Measurements from ENCODE around the gene LIPK.

LIPK gene

GRCh38 chr10:88705958-88706357, at the start of gene LIPK:
Gene LIPK, plus strand, starts transcription at chr10:88706249. Its CDS starts 18,295 bp downstream, at chr10:88724544.
- Histone ChIP-seq H3K4me1 (ENCODE audit: control insufficient read depth, low read length) (no peaks in the 10 kb centered on the region), H3K27ac (ENCODE audit: low read depth, low read length) (no peak within 1 kb of the TSS), H3K9me2 (replicated peaks; ENCODE audit: control insufficient read depth, low read length) (no peaks in the 10 kb centered on the region), H3K9me3 (ENCODE audit: control insufficient read depth, insufficient read depth, low read length) (no peaks in the 10 kb centered on the region), H3K79me2 (ENCODE audit: control insufficient read depth, low read length) (no peaks in the 10 kb centered on the region), H3K27me3 (ENCODE audit: control insufficient read depth, low read length) (0 out of 2 replicates have a peak, but pooled peaks cover 6% of the 10 kb centered on the region), H3K36me3 (ENCODE audit: control insufficient read depth, low read length) (no peaks in the 10 kb centered on the region), H3K4me2 (ENCODE audit: low read length) (no peak within 1 kb of the TSS), H3F3A (ENCODE audit: control insufficient read depth, insufficient read depth) (no peaks in the 10 kb centered on the region), H3K4me3 (ENCODE audit: low read length) (no peak within 1 kb of the TSS), H4K20me1 (ENCODE audit: control insufficient read depth, insufficient read depth, low read depth, low read length) (no peaks in the 10 kb centered on the region)
- TF ChIP-seq CTCF (IDR thresholded peaks at IDR 0.05; ENCODE audit: low read depth, low read length, poor library complexity, severe bottlenecking) (no peak), EZH2phosphoT487 (IDR thresholded peaks at IDR 0.05; ENCODE audit: borderline replicate concordance, low read length) (no peak)

- Histone ChIP-seq H3K4me3 (ENCODE audit: low read length) (no peak overlapping the region), H3K27ac (ENCODE audit: low read depth, low read length) (no peak overlapping the region), H3F3A (ENCODE audit: control insufficient read depth, insufficient read depth) (no peaks in the 10 kb centered on the region), H3K27me3 (ENCODE audit: control insufficient read depth, low read length) (no peaks in the 10 kb centered on the region), H3K9me3 (ENCODE audit: control insufficient read depth, insufficient read depth, low read length) (no peaks in the 10 kb centered on the region), H3K36me3 (ENCODE audit: control insufficient read depth, low read length) (no peaks in the 10 kb centered on the region), H3K4me1 (ENCODE audit: control insufficient read depth, low read length) (no peaks in the 10 kb centered on the region), H4K20me1 (ENCODE audit: control insufficient read depth, insufficient read depth, low read depth, low read length) (no peaks in the 10 kb centered on the region), H3K79me2 (ENCODE audit: control insufficient read depth, low read length) (no peaks in the 10 kb centered on the region), H3K4me2 (ENCODE audit: low read length) (no peak overlapping the region), H3K9me2 (replicated peaks; ENCODE audit: control insufficient read depth, low read length) (no peaks in the 10 kb centered on the region)
- TF ChIP-seq CTCF (IDR thresholded peaks at IDR 0.05; ENCODE audit: low read depth, low read length, poor library complexity, severe bottlenecking) = no peak
- TF ChIP-seq EZH2phosphoT487 (IDR thresholded peaks at IDR 0.05; ENCODE audit: borderline replicate concordance, low read length) = no peak
These were observed 48.1 kb upstream of the LIPK start for GRCh38 chr10:88657901-88658300.

- Histone ChIP-seq H3K4me2 (ENCODE audit: low read length) (no peak overlapping the region), H3K36me3 (ENCODE audit: control insufficient read depth, low read length) (no peaks in the 10 kb centered on the region), H3K4me1 (ENCODE audit: control insufficient read depth, low read length) (no peaks in the 10 kb centered on the region), H3F3A (ENCODE audit: control insufficient read depth, insufficient read depth) (no peaks in the 10 kb centered on the region), H3K9me3 (ENCODE audit: control insufficient read depth, insufficient read depth, low read length) (no peaks in the 10 kb centered on the region), H3K4me3 (ENCODE audit: low read length) (no peak overlapping the region), H3K27me3 (ENCODE audit: control insufficient read depth, low read length) (no peaks in the 10 kb centered on the region), H3K27ac (ENCODE audit: low read depth, low read length) (no peak overlapping the region), H3K9me2 (replicated peaks; ENCODE audit: control insufficient read depth, low read length) (no peaks in the 10 kb centered on the region), H4K20me1 (ENCODE audit: control insufficient read depth, insufficient read depth, low read depth, low read length) (no peaks in the 10 kb centered on the region), H3K79me2 (ENCODE audit: control insufficient read depth, low read length) (no peaks in the 10 kb centered on the region)
- no peak for TF ChIP-seq CTCF (IDR thresholded peaks at IDR 0.05; ENCODE audit: low read depth, low read length, poor library complexity, severe bottlenecking)
- no peak for TF ChIP-seq EZH2phosphoT487 (IDR thresholded peaks at IDR 0.05; ENCODE audit: borderline replicate concordance, low read length)
These were observed 46.1 kb upstream of the LIPK start for GRCh38 chr10:88659725-88660597.

All from DOHH2 (cell line).